Endothelial cell (in vitro differentiated cells): ENCODE data around the gene NOP9. TPM values are rescaled to one million over a fixed set of nuclear protein-coding genes. Genes with fewer than 3 reads are reported as not detected.
A peak's percentile ranks its signal among the peaks of the same experiment; 100 is the strongest.

Experiments
- DNase-seq: peaks from one replicate; pipeline ENCODE4 v3.0.0; 2021; ENCODE audit warnings: low spot score
- H3K27ac Mint-ChIP-seq: one replicate; pipeline ENCODE4 v1.8.0; 2021; ENCODE audit warnings: mixed read lengths, inconsistent platforms; ENCODE audit not compliant: unreplicated experiment
- H3K27me3 Mint-ChIP-seq: one replicate; pipeline ENCODE4 v1.8.0; 2021; ENCODE audit warnings: mild to moderate bottlenecking, moderate library complexity, mixed read lengths, inconsistent platforms; ENCODE audit not compliant: unreplicated experiment
- H3K36me3 Mint-ChIP-seq: one replicate; pipeline ENCODE4 v1.8.0; 2021; ENCODE audit warnings: mild to moderate bottlenecking, low read depth, mixed read lengths, inconsistent platforms; ENCODE audit not compliant: unreplicated experiment
- H3K4me1 Mint-ChIP-seq: one replicate; pipeline ENCODE4 v1.8.0; 2021; ENCODE audit warnings: mild to moderate bottlenecking, mixed read lengths, inconsistent platforms; ENCODE audit not compliant: unreplicated experiment
- H3K4me3 Mint-ChIP-seq: one replicate; pipeline ENCODE4 v1.8.0; 2021; ENCODE audit warnings: mild to moderate bottlenecking, mixed read lengths, inconsistent platforms; ENCODE audit not compliant: unreplicated experiment
- H3K9me3 Mint-ChIP-seq: one replicate; pipeline ENCODE4 v1.8.0; 2021; ENCODE audit warnings: mixed read lengths, inconsistent platforms; ENCODE audit not compliant: unreplicated experiment
- CTCF ChIP-seq: fragments of 200-600 bp; sonication (generic); IDR thresholded peaks from one replicate; pipeline ENCODE4 v1.5.0; 2021; ENCODE audit warnings: antibody characterized with exemption; ENCODE audit not compliant: unreplicated experiment
- total RNA-seq: library from RNA; stranded (reverse); fragmentation: NEBNext Ultra II Directional; extraction: Animal tissue kit (Norgen Biotek cat#: 25700); gene quantifications from one replicate; pipeline ENCODE4 v1.2.1, GENCODE V29; 2021; ENCODE audit not compliant: unreplicated experiment

The NOP9 gene
- total RNA-seq, 1 donor from 2014 or later: 27.2 TPM

GRCh38 chr14:24263848-24264247 is 35.8 kb upstream of the NOP9 start:
- Mint-ChIP-seq H3K27me3 (peaks cover 11% of the 10 kb centered on the region), H3K36me3 (peaks cover 10% of the 10 kb centered on the region), H3K4me1 (peaks cover 2% of the 10 kb centered on the region), H3K9me3 (no peaks in the 10 kb centered on the region), H3K4me3 (no peak overlapping the region), H3K27ac (no peak overlapping the region)
- DNase-seq: no peak
- TF ChIP-seq CTCF: no peak

- H3K4me1 Mint-ChIP-seq: peaks cover 2% of the 10 kb centered on the region
- H3K9me3 Mint-ChIP-seq: no peaks in the 10 kb centered on the region
- peaks cover 10% of the 10 kb centered on the region for H3K36me3 Mint-ChIP-seq
- no peak for TF ChIP-seq CTCF
- H3K27ac Mint-ChIP-seq: no peak overlapping the region
- peaks cover 11% of the 10 kb centered on the region for H3K27me3 Mint-ChIP-seq
- H3K4me3 Mint-ChIP-seq: no peak overlapping the region
- no peak for DNase-seq
Observed at GRCh38 chr14:24264298-24264697, 35.4 kb upstream of the NOP9 start.

- Mint-ChIP-seq H3K9me3 (no peaks in the 10 kb centered on the region), H3K36me3 (peaks cover 10% of the 10 kb centered on the region), H3K4me3 (peak overlapping the region; percentile 29), H3K27me3 (peaks cover 4% of the 10 kb centered on the region), H3K27ac (no peak overlapping the region), H3K4me1 (peaks cover 2% of the 10 kb centered on the region)
- no peak for DNase-seq
- TF ChIP-seq CTCF: no peak
Observed at GRCh38 chr14:24266344-24267244, 33.1 kb upstream of the NOP9 start.

GRCh38 chr14:24267516-24267915 is 32.1 kb upstream of the NOP9 start:
- DNase-seq: no peak
- Mint-ChIP-seq H3K36me3 (peaks cover 14% of the 10 kb centered on the region), H3K4me3 (peak overlapping the region; percentile 29), H3K27ac (peak overlapping the region; percentile 38), H3K4me1 (peaks cover 9% of the 10 kb centered on the region), H3K27me3 (peaks cover 9% of the 10 kb centered on the region), H3K9me3 (no peaks in the 10 kb centered on the region)
- no peak for TF ChIP-seq CTCF

GRCh38 chr14:24268225-24268624 is 31.4 kb upstream of the NOP9 start:
- H3K27ac Mint-ChIP-seq: no peak overlapping the region
- DNase-seq: no peak

More at GRCh38 chr14:24268225-24268624, 31.4 kb upstream of the NOP9 start:
- peaks cover 14% of the 10 kb centered on the region for H3K36me3 Mint-ChIP-seq
- no peak overlapping the region for H3K4me3 Mint-ChIP-seq
- H3K9me3 Mint-ChIP-seq: no peaks in the 10 kb centered on the region
- H3K27me3 Mint-ChIP-seq: peaks cover 9% of the 10 kb centered on the region
- peaks cover 12% of the 10 kb centered on the region for H3K4me1 Mint-ChIP-seq
- no peak for TF ChIP-seq CTCF
